ENCODE results near the gene PTGES3. TPM values are rescaled to one million over a fixed set of nuclear protein-coding genes. Genes with fewer than 3 reads are reported as not detected.

PTGES3 gene
- total RNA-seq, 4 donors from 2014 or later: 101 to 132 (median 124) TPM

DNA sequence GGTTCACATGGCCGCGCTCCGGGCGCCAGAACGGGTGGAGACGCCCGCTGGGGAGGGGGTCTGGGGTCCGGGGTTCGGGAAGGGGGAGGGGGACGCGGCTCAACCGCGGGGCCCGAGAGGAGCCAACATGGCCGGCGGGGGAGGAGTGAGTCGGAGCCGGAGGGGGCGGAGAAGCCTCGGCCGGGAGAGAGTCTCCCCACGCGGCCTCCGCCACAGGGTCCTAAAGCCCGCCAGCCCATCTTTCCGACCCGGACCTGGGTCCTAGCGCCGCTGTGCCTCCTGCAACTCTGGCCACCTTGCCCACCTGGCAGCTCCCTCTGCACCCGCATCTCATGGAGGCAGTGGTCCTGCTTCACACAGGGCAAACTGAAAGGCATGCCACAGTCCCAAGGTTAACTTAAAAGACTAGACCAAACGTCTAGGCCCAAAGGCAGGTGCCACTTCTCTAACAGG, 57.9 kb downstream of the PTGES3 start, which contains the start of gene BAZ2A:
Gene BAZ2A (minus strand): TSS at position 147 of the 453 bp plus-strand sequence. CDS start 12,796 bp downstream, outside the sequence.
- TF ChIP-seq POLR2A (IDR thresholded peaks at IDR 0.05): peak in 1 of 2 donors; percentile 33
- TF ChIP-seq, protein P1, sequence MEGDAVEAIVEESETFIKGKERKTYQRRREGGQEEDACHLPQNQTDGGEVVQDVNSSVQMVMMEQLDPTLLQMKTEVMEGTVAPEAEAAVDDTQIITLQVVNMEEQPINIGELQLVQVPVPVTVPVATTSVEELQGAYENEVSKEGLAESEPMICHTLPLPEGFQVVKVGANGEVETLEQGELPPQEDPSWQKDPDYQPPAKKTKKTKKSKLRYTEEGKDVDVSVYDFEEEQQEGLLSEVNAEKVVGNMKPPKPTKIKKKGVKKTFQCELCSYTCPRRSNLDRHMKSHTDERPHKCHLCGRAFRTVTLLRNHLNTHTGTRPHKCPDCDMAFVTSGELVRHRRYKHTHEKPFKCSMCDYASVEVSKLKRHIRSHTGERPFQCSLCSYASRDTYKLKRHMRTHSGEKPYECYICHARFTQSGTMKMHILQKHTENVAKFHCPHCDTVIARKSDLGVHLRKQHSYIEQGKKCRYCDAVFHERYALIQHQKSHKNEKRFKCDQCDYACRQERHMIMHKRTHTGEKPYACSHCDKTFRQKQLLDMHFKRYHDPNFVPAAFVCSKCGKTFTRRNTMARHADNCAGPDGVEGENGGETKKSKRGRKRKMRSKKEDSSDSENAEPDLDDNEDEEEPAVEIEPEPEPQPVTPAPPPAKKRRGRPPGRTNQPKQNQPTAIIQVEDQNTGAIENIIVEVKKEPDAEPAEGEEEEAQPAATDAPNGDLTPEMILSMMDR (IDR thresholded peaks at IDR 0.05): peak in 1 of 6 experiments; percentile 19
- 2% methylated on average over 6 to 12 of the region's 31 CpGs for WGBS, 2 donors
- intact Hi-C loops (cut with DNase I): loop anchor here (10.0 kb wide), 2 partner anchors 55 to 115 kb away; no protein-coding TSS in a partner anchor
- Histone ChIP-seq H3K36me3 (no peaks in the 10 kb centered on the region), H3K27ac (peak within 1 kb of the TSS; percentile 86 to 97 (median 93)), H3K4me1 (peaks cover 32 to 55% of the 10 kb centered on the region in 2 donors), H3K27me3 (no peaks in the 10 kb centered on the region), H3K9me3 (no peaks in the 10 kb centered on the region), H3K4me3 (replicated peaks in 1 of 3) (peak within 1 kb of the TSS; percentile 97 to 99 (median 97))
- peak; percentile 90 for DNase-seq

DNA sequence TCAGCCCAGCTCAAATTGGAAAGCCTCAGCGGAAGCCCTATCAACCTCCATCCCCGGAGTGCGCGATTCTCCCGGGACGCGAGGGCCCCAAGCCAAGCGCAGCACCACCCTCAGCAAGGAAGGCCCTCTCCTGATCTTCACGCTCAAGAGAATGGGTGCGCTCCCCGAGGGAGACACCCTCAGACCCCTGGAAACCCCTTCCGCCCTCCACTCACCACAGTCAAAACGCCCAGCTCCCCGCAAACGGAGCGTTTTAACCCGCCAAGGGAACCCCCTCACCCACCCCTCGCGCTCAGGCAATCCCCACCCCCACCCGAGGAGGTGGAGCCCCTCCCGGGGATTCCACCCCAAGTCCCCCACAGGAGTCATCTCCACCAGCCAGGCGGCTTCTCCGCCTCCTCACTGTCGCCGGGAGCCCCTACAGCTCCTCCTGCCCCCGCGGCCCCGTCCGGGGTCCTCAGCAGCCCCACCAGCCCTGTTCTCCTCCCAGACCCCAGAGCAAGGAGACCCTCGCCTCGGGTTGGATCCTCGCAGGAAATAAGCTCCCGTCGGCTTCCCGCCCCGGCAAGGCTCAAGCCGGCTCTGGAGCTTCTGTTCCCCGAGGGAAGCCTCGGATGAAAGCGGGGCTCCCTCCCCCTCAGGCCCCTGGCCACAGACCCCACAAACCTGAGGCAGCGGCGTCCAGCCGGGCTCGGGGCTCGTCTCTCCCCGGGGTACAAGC, 58.5 kb downstream of the PTGES3 start:
- intact Hi-C loops (cut with DNase I): loop anchor here (10.0 kb wide), 2 partner anchors 55 to 115 kb away; no protein-coding TSS in a partner anchor
- DNase-seq: peak in 1 of 2 donors; percentile 29
- peak overlapping the region; percentile 97 to 99 (median 97) for H3K4me3 ChIP-seq (replicated peaks in 1 of 3)
- H3K27ac ChIP-seq: peak overlapping the region; percentile 86 to 97 (median 93)
- H3K27me3 ChIP-seq: no peaks in the 10 kb centered on the region
- peaks cover 31 to 55% of the 10 kb centered on the region in 2 donors for H3K4me1 ChIP-seq
- H3K9me3 ChIP-seq: no peaks in the 10 kb centered on the region
- H3K36me3 ChIP-seq: no peaks in the 10 kb centered on the region
- 0 to 2% methylated on average over 25 to 34 of the region's 46 CpGs for WGBS, 2 donors
- TF ChIP-seq, protein P1 (IDR thresholded peaks at IDR 0.05): no peak
- no peak for TF ChIP-seq POLR2A (IDR thresholded peaks at IDR 0.05)

DNA sequence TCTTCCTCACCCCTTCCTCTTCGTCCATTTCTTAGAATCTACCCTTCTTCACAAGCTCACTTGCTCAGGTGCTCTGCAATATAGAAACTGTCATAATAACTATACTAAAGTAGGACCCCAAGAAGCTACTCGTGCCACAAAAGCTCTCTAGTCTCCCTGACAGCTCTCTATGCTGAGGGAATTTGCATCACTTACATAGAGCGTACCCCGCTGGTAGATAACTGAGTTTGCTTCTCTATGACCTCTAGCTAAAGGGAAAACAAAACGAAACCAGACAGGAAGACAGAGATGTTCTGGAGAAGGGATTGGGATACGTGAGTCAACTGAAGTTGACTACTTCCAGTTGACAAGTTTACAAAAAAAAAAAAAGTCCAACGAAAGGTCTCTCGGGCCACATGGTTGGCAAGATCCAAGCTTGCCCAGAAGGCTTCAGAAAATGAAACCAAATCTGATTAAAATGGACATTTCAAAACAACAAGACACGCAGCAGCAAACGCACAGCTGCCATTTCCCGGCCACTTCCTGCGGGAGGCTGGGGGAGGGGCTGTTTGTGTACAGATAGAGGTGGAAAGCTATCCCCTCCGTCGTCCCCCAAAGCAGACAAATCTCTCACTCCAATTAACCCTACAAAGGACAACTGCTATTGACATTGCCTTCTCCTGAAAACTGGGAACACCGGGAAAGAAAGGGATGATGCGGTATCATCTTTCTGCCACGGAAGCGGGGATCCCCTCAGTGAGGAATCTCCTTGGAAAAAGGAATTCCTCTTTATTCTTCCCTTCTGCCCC, 59.2 kb downstream of the PTGES3 start:
- Histone ChIP-seq H3K4me3 (replicated peaks in 1 of 3) (peak overlapping the region; percentile 97 to 99 (median 97)), H3K36me3 (no peaks in the 10 kb centered on the region), H3K4me1 (peaks cover 30 to 56% of the 10 kb centered on the region in 2 donors), H3K27me3 (no peaks in the 10 kb centered on the region), H3K9me3 (no peaks in the 10 kb centered on the region), H3K27ac (peak overlapping the region; percentile 86 to 97 (median 93))
- 1% methylated on average over 16 to 18 of the region's 18 CpGs for WGBS, 2 donors
- DNase-seq: peak; percentile 66 to 68
- intact Hi-C loops (cut with DNase I): no loop called here
- TF ChIP-seq POLR2A (IDR thresholded peaks at IDR 0.05): peak in 1 of 2 donors; percentile 27
- TF ChIP-seq, protein P1 (IDR thresholded peaks at IDR 0.05): no peak

DNA sequence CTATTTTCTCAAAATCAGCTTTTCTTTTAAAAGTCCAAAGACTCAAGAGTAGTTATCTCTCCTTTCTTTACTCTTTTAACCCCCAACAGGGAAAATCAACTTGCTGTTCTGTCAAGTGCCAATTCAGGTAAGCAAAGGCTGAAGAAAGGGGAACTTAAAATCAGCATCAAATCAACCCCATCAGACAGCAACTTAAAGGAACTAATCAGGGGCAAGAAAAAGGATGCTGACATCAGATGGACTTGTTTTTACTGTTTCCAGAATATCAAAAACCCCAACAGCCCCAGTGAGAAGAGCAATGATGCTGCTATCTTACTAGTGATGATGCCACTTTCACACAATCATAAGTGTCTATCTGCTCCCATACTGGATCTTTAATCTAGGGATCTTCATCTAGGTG, 61.4 kb downstream of the PTGES3 start:
- no peak overlapping the region for H3K4me3 ChIP-seq (replicated peaks in 1 of 3)
- no peaks in the 10 kb centered on the region for H3K36me3 ChIP-seq
- H3K4me1 ChIP-seq: peaks cover 18 to 42% of the 10 kb centered on the region in 2 donors
- H3K27me3 ChIP-seq: no peaks in the 10 kb centered on the region
- no peak for TF ChIP-seq POLR2A (IDR thresholded peaks at IDR 0.05)
- TF ChIP-seq, protein P1 (IDR thresholded peaks at IDR 0.05): no peak
- no peak for DNase-seq
- H3K9me3 ChIP-seq: no peaks in the 10 kb centered on the region
- no peak overlapping the region for H3K27ac ChIP-seq
- intact Hi-C loops (cut with DNase I): no loop called here
